ENCODE results near the gene USP20. TPM values are rescaled to one million over a fixed set of nuclear protein-coding genes. Genes with fewer than 3 reads are reported as not detected.

The USP20 gene
- total RNA-seq, 1 experiment from 2014 or later, result 14.4 TPM

DNA sequence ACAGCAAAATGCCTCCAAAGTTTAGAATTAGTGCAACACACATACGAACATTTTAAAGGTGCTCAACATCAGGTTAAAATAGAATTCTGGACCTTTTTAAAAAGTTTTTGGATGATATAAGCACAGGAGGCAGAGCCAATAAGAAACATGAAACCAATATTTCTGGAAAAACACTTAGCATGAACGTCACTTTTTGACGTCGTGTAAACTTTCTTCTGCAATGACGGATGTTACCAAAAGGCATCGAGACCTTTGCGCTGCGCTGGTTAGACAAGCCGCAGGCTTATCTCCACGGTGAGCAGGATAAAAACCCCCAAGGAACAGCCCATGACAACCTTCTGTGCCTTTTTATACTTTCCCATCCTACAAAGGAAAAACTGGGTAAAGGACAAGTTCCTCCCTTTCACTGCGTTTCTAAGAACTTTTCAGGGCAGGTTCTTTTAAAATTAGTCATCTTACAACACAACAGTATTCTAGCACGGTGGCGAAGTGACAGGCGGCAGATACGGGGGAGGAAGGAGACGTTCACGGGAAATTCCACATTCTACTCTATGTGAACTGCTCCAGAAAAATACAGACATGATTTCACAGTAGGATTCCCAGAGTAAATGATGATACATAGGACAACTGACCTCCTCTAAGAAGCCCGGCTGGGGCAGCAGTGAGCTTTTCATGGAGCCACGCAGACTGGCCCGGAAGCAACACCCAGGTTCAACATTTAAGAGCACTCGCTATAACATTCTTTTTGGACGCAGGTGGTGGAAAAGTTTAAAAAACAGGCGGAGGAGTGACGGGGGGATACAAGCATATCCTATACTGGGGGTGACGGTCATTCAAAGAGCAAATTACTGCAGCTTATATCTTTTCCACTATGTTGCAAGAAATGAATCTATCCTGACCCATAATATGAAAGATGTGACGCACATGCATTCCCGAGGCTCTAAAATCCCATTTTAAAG, 52.4 kb downstream of the USP20 start:
- intact Hi-C loops (cut with micrococcal nuclease; ENCODE audit: unreplicated experiment), result loop anchor here (10.0 kb wide), 1 partner anchor 147 kb away; no protein-coding TSS in a partner anchor
- Histone ChIP-seq H3K4me1 (ENCODE audit: control insufficient read depth, insufficient read depth, low read length) (no peaks in the 10 kb centered on the region), H3K4me3 (ENCODE audit: low read depth in 2 of 2, low read length in 2 of 2) (no peak overlapping the region), H3K9me3 (ENCODE audit: control insufficient read depth, insufficient read depth, low read depth, low read length) (no peaks in the 10 kb centered on the region), H3K27ac (ENCODE audit: low read length) (no peak overlapping the region), H3K36me3 (ENCODE audit: control insufficient read depth, insufficient read depth, low read length) (no peaks in the 10 kb centered on the region), H3K27me3 (ENCODE audit: control insufficient read depth, insufficient read depth, low read length) (no peaks in the 10 kb centered on the region)
- no peak for DNase-seq (ENCODE audit: low read depth, low spot score)
- TF ChIP-seq, protein P1, sequence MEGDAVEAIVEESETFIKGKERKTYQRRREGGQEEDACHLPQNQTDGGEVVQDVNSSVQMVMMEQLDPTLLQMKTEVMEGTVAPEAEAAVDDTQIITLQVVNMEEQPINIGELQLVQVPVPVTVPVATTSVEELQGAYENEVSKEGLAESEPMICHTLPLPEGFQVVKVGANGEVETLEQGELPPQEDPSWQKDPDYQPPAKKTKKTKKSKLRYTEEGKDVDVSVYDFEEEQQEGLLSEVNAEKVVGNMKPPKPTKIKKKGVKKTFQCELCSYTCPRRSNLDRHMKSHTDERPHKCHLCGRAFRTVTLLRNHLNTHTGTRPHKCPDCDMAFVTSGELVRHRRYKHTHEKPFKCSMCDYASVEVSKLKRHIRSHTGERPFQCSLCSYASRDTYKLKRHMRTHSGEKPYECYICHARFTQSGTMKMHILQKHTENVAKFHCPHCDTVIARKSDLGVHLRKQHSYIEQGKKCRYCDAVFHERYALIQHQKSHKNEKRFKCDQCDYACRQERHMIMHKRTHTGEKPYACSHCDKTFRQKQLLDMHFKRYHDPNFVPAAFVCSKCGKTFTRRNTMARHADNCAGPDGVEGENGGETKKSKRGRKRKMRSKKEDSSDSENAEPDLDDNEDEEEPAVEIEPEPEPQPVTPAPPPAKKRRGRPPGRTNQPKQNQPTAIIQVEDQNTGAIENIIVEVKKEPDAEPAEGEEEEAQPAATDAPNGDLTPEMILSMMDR (IDR thresholded peaks at IDR 0.05), result no peak
- no peak for TF ChIP-seq TCF7L2 (IDR thresholded peaks at IDR 0.05; ENCODE audit: low read depth, low read length)
- TF ChIP-seq SIN3A (IDR thresholded peaks at IDR 0.05; ENCODE audit: borderline replicate concordance, insufficient read depth, low read depth, low read length), result no peak
- TF ChIP-seq POLR2AphosphoS5 (IDR thresholded peaks at IDR 0.05; ENCODE audit: low read depth, low read length), result no peak
- TF ChIP-seq, protein P2, sequence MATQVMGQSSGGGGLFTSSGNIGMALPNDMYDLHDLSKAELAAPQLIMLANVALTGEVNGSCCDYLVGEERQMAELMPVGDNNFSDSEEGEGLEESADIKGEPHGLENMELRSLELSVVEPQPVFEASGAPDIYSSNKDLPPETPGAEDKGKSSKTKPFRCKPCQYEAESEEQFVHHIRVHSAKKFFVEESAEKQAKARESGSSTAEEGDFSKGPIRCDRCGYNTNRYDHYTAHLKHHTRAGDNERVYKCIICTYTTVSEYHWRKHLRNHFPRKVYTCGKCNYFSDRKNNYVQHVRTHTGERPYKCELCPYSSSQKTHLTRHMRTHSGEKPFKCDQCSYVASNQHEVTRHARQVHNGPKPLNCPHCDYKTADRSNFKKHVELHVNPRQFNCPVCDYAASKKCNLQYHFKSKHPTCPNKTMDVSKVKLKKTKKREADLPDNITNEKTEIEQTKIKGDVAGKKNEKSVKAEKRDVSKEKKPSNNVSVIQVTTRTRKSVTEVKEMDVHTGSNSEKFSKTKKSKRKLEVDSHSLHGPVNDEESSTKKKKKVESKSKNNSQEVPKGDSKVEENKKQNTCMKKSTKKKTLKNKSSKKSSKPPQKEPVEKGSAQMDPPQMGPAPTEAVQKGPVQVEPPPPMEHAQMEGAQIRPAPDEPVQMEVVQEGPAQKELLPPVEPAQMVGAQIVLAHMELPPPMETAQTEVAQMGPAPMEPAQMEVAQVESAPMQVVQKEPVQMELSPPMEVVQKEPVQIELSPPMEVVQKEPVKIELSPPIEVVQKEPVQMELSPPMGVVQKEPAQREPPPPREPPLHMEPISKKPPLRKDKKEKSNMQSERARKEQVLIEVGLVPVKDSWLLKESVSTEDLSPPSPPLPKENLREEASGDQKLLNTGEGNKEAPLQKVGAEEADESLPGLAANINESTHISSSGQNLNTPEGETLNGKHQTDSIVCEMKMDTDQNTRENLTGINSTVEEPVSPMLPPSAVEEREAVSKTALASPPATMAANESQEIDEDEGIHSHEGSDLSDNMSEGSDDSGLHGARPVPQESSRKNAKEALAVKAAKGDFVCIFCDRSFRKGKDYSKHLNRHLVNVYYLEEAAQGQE (IDR thresholded peaks at IDR 0.05; ENCODE audit: insufficient read depth in 1 of 2, low read depth in 2 of 2, low read length in 1 of 2), result no peak
- TSS peak; percentile 81 for BruUV-seq (replicated peaks)
- POLR2A ChIA-PET, result no interaction called here
- CTCF ChIA-PET, result no interaction called here
- no peak for ATAC-seq
- in situ Hi-C loops (cut with HindIII; ENCODE audit: low pct_unique_long_range_greater_than_20kb, low sequenced_read_pairs), result no loop called here

DNA sequence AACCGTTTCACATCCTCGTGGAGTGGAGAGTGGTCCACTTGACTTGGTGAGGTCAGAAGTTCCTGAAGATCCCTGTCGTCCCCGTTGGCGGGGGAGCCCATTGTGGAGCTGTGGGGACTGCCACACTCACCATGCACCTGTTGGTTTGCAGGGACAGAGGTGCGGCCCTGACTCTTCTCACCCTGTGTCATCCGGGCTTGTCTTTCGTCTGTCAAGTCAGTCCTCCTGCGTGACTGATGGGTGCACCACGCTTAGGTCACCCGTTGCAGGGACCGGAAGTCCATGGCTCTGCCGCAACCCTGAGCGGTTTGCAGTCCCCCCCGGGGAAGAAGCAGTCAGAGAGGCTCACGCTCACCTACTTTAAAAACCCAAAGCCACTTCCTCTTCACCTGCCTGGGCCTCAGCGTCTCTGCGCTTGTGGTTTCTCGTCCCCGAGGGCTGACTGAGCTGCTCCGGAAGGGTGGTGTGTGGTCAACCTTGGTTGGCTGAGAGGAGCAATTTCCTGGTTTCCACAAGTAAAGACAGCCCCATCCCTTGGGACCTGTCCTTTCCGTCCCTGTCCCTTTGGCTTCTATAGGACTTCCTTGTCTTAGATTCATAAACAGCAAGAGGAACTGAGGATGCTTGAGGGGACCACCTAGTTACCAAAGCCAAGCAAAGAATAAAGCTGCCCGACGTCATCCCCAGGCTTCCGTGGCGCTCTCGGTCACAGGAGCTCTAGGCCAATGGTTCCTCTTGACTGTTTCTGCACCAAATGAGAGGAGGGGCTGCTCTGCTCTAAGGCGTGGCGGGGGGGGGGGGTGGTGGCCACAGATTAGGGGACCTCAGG, 53.2 kb downstream of the USP20 start:
- DNase-seq (ENCODE audit: low read depth, low spot score), result no peak
- H3K27ac ChIP-seq (ENCODE audit: low read length), result no peak overlapping the region
- no peak overlapping the region for H3K4me3 ChIP-seq (ENCODE audit: low read depth in 2 of 2, low read length in 2 of 2)
- no peaks in the 10 kb centered on the region for H3K9me3 ChIP-seq (ENCODE audit: control insufficient read depth, insufficient read depth, low read depth, low read length)
- CTCF ChIA-PET, result no interaction called here
- no peaks in the 10 kb centered on the region for H3K36me3 ChIP-seq (ENCODE audit: control insufficient read depth, insufficient read depth, low read length)
- no peaks in the 10 kb centered on the region for H3K4me1 ChIP-seq (ENCODE audit: control insufficient read depth, insufficient read depth, low read length)
- H3K27me3 ChIP-seq (ENCODE audit: control insufficient read depth, insufficient read depth, low read length), result no peaks in the 10 kb centered on the region
- intact Hi-C loops (cut with micrococcal nuclease; ENCODE audit: unreplicated experiment) (loop anchor here (10.0 kb wide), 1 partner anchor 146 kb away; no protein-coding TSS in a partner anchor), in situ Hi-C loops (cut with HindIII; ENCODE audit: low pct_unique_long_range_greater_than_20kb, low sequenced_read_pairs) (no loop called here)
- TF ChIP-seq TCF7L2 (IDR thresholded peaks at IDR 0.05; ENCODE audit: low read depth, low read length) (no peak), POLR2AphosphoS5 (IDR thresholded peaks at IDR 0.05; ENCODE audit: low read depth, low read length) (no peak), SIN3A (IDR thresholded peaks at IDR 0.05; ENCODE audit: borderline replicate concordance, insufficient read depth, low read depth, low read length) (no peak)
- TF ChIP-seq, protein P2 (IDR thresholded peaks at IDR 0.05; ENCODE audit: insufficient read depth in 1 of 2, low read depth in 2 of 2, low read length in 1 of 2), result no peak
- TF ChIP-seq, protein P1 (IDR thresholded peaks at IDR 0.05), result no peak
- POLR2A ChIA-PET, result no interaction called here
- BruUV-seq (replicated peaks), result no TSS peak
- no peak for ATAC-seq
